Globus pallidus (tissue), 1 donor: ENCODE data around the gene EEF1AKMT1.

Experiments used
- DNase-seq: peaks from one replicate; pipeline ENCODE4 v3.0.0-alpha.2; 2015; ENCODE audit warnings: low spot score

The EEF1AKMT1 gene

DNA sequence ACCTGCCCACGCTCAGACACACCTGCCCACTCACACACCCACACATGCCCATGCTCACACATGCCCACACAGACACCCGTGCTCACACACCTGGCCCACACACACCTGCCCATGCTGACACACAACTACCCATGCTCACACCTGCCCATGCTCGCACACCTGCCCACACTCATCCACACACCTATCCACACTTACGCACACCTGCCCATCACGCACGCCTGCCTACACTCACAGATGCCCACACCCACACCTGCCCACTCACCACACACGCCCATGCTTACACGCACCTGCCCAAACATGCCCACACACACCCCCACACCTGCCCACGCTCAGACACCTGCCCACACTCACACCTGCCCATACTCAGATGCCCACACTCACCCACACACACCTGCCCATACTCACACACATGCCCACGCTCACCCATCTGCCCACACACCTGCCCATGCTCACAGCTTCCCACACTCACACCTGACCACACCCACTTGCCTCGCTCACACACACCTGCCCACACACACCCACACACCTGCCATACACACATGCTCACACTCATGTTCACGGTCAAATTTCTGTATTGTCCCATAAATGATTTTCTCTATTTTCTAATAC, 54.7 kb downstream of the EEF1AKMT1 start:
- DNase-seq, result no peak

DNA sequence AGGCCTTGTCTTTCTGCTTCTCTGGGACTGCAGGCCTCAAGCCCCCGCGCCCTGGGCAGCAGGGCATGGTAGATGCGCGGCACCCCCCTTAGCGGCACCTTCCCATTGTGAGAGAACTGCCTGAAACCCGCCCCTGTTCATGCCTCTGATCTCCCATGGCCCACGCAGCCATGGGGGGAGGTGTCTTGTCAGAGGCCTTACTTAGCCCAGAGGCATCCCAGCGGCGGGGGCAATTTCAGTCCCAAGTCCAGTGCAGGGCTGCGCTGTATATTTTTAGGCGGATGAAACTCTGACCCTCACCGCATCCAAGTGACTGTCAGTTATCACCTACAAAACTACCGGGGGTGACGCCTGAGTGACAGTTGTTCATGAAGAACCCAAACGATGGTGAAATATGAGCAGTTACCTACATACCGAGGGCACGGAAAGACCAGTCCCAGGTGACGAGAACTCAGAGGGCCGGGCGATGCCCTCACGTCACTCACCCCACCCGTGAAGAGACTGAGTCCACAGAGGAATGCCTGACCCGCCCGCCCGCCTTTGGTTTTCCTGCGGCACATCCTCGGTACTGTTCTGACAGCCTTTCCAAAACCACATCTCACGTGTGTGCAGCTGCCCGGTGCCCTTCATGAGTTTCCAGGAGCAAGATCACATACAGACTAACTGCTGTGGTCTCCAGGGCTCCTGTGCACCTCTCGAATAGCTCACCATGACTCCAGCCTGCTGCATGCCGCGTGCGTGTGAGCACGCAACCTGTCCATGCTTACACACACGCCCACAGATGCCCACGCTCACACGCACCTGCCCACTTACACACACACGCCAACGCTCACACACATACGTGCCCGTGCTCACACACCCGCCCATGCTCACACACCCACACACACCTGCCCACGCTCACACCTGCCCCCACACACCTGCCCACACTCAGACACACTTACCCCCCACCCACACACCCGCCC, 55.9 kb downstream of the EEF1AKMT1 start:
- no peak for DNase-seq

DNA sequence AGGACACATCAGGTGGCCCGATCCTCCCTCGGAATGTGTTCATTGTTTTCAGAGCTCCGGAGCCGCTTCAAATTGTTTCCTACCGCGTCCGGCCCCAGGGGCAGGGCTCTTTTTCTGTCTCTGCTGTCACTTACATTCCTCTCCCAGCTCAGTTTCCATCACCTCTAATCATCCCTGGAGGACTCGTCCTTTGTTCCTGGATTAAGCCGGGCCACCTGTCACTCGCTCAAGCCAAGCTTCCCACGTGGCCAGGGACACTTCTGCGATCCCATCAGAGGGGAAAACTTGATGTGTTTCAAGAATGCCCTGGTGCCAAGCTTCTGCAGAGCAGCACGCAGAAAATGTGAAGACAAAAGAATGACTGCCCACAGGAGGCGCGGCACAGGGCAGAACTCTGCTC, 56.8 kb downstream of the EEF1AKMT1 start:
- no peak for DNase-seq

DNA sequence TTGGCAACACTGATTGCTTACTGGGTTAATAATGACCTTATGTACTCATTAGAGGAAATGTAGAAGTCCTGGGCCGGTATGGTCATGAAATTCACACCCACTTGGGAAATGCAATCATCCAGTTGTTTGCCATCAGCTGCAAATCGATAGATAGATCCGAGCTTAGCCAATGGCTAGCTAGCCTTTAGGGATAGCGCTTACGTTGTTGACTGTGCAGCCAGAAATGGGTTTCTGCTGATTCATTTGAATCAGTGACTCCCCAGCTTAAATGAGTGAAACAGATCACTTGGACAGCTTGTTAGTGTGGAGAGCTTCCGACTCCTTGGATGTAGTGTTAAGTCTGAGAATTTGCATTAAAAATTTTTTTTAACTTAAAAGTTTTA, 58.4 kb downstream of the EEF1AKMT1 start:
- DNase-seq, result no peak

DNA sequence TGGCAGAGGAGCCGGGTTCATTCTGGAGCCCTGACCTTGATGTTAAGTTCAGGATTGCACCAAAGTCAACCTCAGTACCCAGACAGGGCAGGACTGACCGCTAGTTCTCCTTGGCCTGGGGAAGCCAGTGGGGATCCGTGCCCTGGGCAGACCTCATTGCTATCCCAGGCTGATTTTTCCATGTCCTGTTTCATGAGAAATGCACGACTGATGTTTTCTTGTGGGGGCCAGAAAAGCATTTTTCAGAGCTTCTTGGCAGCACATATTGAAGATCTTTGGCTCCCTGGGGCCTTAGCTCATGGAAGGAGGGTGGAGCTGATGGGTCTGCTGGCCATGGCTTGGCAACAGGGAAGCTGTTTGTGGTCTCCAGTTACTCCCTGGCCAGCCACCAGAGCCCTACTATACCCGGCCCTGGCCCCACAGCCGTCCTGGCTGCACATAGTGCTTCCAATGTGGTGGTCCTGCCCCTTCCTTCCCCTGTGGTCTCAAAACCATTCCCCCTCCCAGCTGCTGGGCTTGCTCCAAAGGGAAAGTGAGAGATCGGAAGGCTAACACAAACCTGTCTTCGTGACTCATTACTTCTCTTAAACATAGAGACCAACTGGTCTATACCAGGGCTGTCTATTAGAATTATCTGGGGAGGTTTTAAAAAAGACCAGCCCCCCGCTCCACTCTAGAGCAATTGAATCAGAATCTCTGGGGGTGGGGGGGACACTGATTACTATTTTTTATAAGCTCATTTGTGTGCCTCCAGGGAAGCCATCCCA, 59.0 kb downstream of the EEF1AKMT1 start:
- peak; percentile 23 for DNase-seq

DNA sequence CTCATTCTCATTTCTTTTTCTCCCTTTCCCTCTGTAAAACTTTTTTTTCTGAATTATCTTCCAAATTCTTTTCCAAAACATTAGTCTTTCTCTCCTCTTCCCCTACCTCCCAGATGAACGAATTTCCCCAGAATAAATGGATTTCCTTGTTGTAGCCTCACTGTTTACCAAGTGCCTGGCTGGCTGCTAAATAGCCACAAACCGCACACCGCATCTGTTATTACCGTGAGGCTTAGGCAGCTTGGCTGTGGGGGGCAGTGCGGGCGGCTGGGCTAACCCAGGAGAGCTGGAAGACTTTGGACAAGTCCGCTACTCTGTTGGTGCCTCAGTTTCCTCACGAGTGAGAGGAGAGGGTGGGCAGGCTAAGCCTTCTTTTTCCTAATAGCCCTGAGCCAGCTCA, 59.6 kb downstream of the EEF1AKMT1 start:
- DNase-seq, result peak; percentile 22

DNA sequence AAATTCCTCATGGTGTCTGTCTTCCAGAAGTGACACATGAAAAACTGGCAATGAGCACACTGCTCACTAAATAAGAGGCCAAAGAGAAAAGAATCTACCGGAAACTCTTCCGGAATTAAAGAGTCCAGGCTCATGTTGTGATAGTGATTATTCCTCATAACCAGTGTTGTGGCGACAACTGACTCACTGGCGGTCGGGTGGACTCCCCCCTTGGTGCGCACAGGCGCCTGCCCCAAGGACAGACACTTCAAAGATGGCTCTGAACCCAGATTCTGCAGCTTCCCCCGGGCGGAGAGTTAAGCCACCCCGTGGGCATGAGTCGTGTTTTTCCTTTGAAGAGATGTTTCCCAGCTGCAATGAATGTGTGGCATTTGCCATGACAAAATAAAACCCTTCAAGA, 60.0 kb downstream of the EEF1AKMT1 start:
- DNase-seq, result peak; percentile 55

DNA sequence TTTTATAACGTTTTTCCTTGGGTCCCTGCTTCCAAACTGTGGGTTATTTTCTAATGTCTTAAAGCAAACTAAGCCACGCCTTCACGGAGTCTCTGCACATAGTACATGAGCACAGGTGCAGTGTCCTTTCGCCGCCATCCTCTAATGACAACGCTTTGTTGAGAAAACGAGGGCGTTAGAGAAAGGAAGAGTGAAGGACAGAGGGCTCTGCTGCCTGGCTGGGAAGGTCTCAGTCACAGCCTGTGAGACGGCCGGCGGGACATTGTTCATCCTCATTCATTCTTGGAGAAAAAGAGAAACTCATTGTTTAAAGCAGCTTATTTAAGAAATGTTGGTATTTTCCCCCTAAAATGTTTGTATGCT, 60.8 kb downstream of the EEF1AKMT1 start:
- peak; percentile 24 for DNase-seq

DNA sequence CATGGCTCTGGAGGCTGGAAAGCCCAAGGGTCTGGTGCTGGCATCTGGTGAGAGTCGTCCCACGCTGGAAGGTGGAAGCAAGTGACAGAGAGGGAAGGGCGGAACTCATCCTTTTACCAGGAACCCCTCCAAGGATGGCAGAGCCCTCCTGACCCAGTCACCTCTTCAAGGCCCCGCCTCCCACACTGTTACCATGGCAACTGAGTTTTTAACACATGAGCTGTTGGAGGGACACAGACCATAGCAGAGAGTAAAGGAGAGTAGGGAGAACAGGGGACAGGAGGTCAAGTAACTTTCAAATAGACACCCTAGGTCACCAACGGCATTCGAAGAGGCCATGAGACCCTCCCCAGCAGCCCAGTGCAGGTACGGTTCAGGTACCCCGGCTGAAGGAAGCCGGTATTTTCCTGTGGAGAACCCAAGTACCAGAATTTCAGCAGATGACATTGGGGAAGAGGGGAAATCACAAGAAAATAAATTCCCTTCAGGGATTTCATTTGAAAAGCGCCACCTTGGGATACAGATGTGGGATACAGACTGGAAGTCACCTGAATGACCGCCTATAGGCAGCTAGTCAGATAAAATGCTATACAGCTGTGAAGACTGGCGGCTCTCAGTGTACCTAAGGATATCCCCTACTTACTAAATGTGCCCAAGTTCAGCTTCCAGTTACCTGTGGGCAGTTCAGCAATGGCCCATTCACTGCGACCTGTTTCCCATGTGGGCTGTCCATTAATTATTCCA, 62.3 kb downstream of the EEF1AKMT1 start:
- no peak for DNase-seq

DNA sequence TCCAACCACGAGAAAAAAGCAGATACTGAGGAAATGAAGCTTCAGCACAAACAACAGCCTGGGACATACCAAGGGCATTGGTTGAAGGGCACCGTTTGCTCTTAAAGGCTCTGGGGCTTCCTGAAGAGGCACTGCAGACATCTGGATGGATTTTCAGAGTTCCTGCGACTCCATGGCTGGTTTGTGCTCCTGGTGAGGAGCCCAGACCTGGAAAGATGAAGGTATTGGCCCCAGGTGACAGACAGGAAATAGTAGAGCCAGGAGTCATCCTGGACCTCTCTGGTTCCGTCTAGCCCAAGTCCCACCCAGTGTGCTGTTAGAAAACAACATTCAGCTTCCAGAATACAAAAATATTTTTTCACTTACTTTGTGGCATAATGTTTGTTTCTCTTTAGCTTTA, 64.0 kb downstream of the EEF1AKMT1 start:
- DNase-seq, result no peak

DNA sequence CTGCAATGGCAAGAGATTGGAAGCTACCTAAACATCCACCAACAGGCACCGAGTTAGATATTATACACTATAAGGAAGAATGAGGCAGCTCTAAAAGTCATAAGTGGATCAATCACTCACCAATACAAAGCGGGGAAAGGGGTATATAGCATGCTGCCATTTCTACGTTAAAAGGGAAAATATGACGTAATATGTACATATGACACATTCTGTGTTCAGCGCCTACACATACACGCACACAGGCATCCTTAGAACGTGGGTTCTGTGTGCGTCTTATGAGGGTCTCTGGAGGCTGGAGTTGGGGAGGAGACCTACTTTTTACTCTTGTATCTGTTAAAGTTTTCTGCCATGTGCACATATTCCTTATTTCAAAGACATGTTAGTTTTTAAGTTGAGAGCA, 64.4 kb downstream of the EEF1AKMT1 start:
- no peak for DNase-seq

DNA sequence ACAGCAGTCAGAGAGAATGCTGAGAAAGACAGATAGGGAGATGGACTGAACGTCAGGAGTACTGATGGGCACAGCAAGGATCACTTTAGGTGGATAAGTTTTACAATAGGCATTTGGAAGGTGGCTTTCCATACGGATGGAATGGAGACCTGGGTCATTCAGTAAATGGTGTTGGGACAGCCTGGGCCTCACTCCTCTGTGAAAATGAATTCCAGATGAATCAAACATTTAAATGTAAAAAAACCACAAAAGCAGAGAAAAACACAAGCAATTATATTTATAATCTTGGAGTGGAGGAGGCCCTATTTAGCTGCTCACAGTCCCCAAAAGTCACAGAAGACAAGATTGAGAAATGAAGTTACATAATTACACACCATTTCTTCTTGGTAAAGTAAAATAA, 65.5 kb downstream of the EEF1AKMT1 start:
- no peak for DNase-seq

DNA sequence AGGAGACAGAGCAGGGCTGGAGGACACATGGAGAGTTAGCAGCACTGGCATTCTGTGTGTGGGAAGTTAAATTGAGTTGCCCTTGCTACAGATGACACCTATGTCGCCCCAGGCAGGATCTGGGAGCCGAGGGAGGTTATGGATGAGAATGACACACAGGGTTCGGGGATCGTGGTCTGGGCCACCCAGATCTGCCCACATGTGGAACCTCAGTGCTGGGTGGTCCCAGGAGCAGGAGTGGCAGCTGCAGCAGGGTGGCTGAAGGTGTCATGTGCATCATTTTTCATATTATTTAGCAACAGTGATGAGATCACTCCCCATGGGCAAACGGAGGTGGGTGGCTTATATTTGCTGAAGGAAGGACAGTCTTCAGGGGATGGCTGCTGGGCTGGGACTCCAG, 67.1 kb downstream of the EEF1AKMT1 start:
- DNase-seq, result no peak

DNA sequence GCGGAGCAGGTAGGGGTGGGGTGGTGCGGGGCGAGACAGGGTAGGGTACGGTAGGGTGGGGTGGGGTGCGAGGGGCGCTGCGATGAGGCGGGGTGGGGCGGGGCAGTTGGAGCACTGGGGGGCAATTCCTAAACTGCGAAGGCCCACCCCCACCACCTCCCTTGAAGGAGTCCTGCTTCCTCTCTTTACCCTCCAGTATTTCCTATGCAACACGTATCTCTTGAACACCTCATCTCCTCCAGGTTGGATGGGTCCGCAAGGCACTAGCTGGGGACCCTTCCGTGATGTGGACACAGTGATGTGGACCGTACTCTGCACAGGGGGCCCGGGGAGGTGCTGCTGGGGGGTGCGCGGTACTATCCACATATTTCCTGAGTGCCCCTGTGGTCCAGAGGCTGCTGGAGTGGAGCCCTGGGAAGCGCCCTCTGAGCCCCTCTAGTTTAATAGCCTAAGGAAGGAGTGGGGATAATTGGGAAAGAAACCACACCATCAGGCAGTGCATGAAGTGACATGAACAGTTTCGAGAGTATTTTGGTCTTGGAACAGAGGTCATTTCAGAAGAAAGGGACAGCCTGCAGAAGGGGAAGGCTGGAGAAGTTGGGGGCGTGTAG, 69.2 kb downstream of the EEF1AKMT1 start:
- peak; percentile 6 for DNase-seq

DNA sequence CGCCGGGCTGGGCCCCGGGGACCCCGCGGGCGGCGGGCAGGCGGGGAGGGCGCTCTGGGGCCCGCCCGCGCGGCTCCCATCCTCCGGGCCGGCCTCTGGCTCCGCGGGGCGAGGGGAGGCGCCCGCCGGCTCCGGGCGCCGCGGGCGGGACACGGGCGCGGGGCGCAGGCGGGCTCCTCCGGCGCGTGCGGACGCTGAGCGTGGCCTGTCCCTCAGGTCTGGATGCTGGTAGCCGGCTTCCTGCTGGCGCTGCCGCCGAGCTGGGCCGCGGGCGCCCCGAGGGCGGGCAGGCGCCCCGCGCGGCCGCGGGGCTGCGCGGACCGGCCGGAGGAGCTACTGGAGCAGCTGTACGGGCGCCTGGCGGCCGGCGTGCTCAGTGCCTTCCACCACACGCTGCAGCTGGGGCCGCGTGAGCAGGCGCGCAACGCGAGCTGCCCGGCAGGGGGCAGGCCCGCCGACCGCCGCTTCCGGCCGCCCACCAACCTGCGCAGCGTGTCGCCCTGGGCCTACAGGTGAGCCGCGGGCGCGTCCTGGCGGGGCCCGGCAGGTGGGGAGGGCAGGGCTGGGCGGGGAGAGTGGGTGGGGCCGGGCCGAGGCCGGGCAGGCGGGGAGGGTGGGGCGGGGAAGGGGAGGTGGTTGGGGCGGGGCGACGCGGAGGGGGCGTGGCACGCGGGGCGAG, 69.8 kb downstream of the EEF1AKMT1 start:
- peak; percentile 73 for DNase-seq

DNA sequence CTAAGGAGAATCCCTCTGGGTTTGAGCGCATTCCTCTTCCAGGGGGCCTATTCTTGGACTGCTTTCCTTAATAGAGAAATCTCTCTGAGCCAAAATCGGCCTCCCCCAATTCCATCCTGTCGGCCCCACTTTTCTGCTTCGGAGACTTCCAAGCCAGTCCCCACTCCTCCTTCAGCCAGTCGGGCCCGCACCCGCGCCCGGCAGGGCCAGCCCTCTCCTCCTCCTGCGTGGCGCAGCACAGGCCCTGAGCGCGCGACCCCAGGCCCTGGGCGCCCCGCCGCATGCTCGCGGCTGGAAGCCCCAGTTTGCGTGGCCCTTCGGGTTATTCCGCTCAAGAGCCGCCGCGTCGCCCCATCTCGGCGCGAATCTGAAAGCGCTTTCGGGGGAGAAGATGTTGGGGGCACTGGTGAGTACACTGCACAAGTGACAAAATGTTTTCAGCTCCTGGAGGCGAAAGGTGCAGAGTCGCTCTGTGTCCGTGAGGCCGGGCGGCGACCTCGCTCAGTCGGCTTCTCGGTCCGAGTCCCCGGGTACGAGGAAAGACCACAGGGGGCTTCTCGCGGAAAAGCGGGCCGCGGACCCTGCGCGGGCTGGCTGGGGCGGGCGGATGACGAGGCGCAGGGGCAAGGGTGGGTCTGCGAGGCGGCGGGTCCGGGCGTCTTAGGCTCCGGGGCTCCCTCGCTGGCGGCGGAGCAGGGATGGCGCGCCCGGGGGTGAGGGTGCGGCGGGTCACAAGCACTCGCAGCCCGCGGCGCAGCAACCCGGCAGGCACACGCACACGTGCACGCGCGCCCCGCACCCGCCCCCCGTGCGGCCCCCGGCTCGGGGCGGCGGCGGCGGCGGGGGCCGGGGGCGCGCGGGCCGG, 70.6 kb downstream of the EEF1AKMT1 start, which contains the start of gene IL17D:
Gene IL17D (plus strand): TSS at position 785 of the 865 bp plus-strand sequence. CDS start 303 bp downstream, outside the sequence.
- DNase-seq, result peak; percentile 43

DNA sequence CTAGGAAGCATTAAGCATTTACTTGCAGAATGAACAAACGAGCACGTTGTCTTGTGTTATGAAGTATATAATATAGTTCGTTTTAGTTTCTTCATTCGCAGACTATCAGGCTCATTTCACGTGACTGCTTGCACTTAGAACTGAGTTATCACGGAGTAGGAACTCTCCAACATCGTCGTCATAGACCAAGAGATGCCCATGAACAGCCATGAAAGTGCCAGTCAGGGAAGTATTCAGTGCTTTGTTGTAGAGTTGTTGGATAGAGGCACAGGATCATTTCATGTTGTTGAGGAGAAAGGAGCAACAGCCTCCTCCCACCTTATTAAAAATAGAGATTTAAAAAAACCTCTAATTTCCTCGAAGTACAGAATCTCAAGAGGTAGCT, 71.2 kb downstream of the EEF1AKMT1 start:
- DNase-seq, result peak; percentile 47

DNA sequence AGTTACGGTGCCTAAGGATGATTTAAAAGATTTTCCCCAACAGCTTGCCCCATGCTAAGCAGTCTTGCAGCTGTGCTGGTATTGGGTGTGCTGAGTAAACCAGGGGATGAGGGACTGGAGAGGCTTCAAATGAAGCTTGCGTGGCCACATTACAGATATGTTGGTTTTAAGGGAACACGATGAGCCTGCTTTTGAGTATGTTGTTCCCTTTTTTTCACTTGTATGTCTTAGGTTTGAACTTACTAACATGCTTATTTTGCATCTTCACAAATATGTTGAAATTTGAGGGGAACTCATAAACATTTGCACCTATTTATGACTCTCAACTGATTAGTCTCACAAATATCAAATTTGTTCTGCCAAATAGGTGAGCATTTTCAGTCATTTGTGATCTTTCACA, 72.3 kb downstream of the EEF1AKMT1 start:
- DNase-seq, result no peak

DNA sequence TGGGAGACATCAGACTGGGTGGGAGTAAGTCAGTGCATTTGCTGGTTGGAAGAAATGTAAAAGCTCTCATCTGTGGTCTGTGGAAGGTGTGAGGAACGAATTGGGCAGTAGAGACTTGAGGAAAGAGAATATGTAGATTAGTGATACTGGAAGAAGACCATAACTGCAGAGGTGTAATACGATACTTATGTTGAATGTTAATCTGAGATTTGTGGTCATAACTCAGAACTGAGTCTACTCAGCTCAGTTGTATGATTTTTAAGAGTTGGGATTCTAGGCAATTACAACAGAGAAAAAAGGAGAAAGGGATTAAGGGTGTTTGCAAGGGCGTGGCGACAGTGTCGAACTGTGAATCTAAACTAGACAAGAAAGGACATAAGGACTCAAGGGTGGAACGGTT, 73.5 kb downstream of the EEF1AKMT1 start:
- no peak for DNase-seq

DNA sequence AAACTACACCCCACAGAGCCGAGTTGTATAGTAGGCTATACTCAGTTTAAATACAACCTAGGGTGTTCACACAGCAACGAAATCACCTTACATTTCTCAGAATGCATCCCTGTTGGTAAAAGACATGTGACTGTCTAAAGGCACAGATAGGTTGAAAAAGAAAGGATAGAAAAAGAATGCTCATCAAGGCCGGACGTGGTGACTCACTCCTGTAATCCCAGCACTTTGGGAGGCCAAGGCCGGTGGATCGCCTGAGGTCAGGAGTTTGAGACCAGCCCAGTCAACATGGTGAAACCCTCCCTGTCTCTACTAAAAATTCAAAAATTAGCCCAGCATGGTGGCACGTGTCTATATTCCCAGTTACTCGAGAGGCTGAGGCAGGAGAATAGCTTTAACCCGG, 74.0 kb downstream of the EEF1AKMT1 start:
- DNase-seq, result no peak
